HCT116 (cell line): ENCODE measurements around the gene BCL2L15. TPM values are rescaled to one million over a fixed set of nuclear protein-coding genes. Genes with fewer than 3 reads are reported as not detected.

ENCODE experiments used
- ATAC-seq: fragments of 200-7000 bp; cut with Tn5 transposase; 2 replicates; pipeline ENCODE4 v1.9.1; 2020; ENCODE audit warnings: mild to moderate bottlenecking, moderate library complexity
- BruUV-seq: library from RNA; stranded (reverse); fragments of 400-500 nt; replicated peaks from 2 replicates; lab custom pipeline; 2021; lab: Mats Ljungman, UMichigan
- CTCF ChIA-PET: fragments of 300-600 bp; sonication (Branson Sonifier 250); formaldehyde crosslinking; loops from one replicate; lab custom pipeline; 2021; ENCODE audit warnings: antibody characterized with exemption; lab: Charles Lee
- POLR2A ChIA-PET: fragments of 300-600, 350-600 bp; sonication (Branson Sonifier 250); formaldehyde crosslinking; loops from one replicate; lab custom pipeline; 2021; ENCODE audit warnings: antibody characterized with exemption; lab: Charles Lee
- RAD21 ChIA-PET, 2 experiments: fragments of 300-600 bp; sonication (Branson Sonifier 250); formaldehyde crosslinking; loops; one replicate each; lab custom pipeline; 2023; ENCODE audit warnings: low total read pairs in 2 of 2; ENCODE audit not compliant: uncharacterized antibody in 2 of 2, unreplicated experiment in 2 of 2, low non-redundant PET in 1 of 2; lab: Charles Lee
- DNase-seq: peaks from one replicate; pipeline ENCODE4 v3.0.0-alpha.2; 2010; ENCODE audit warnings: low read depth, low spot score
- H2AFZ ChIP-seq: fragments of 200-600 bp; shearing (Covaris generic), sonication (generic); 2 replicates; pipeline ENCODE4 v1.6.1; 2017; ENCODE audit warnings: low read depth, mixed run types, mixed read lengths, antibody characterized with exemption, low read length; ENCODE audit not compliant: poor library complexity, severe bottlenecking
- H3K27ac ChIP-seq: 2 replicates; pipeline ENCODE4 v1.5.1; 2012; ENCODE audit warnings: low read depth, low read length
- H3K27me3 ChIP-seq: fragments of 200-600 bp; sonication (generic); 2 replicates; pipeline ENCODE4 v1.6.1; 2016; ENCODE audit warnings: mixed run types, low read length, mixed read lengths; ENCODE audit not compliant: insufficient read depth
- H3K36me3 ChIP-seq, 2 experiments: fragments of 200-500 bp in 1 of 2; fragments of 200-600 bp in 1 of 2; sonication (Bioruptor generic) in 1 of 2; sonication (generic) in 1 of 2; 2 replicates each; pipeline versions ENCODE4 v1.5.1 to v1.6.1; 2014 to 2016; ENCODE audit warnings: low read length in 2 of 2, inconsistent platforms in 1 of 2, mixed read lengths in 1 of 2, mixed run types in 1 of 2; ENCODE audit not compliant: insufficient read depth in 2 of 2, control insufficient read depth in 1 of 2
- H3K4me1 ChIP-seq, 2 experiments: fragments of 200-600 bp in 1 of 2; sonication (generic) in 1 of 2; 2 replicates each; pipeline versions ENCODE4 v1.5.1 to v1.6.1; 2012 to 2017; ENCODE audit warnings: low read length in 2 of 2, inconsistent platforms in 1 of 2, mild to moderate bottlenecking in 1 of 2, mixed read lengths in 1 of 2, mixed run types in 1 of 2, moderate library complexity in 1 of 2; ENCODE audit not compliant: insufficient read depth in 2 of 2, control insufficient read depth in 1 of 2
- H3K4me2 ChIP-seq: fragments of 200-600 bp; sonication (generic); 2 replicates; pipeline ENCODE4 v1.6.1; 2017; ENCODE audit warnings: mixed run types, low read length, mixed read lengths
- H3K4me3 ChIP-seq, 2 experiments: fragments of 200-600 bp in 1 of 2; sonication (generic) in 1 of 2; replicated peaks in 1 of 2; 2 replicates each; pipeline ENCODE4 v1.5.1; 2011 to 2016; ENCODE audit warnings: low read length in 2 of 2, control low read depth in 1 of 2, low read depth in 1 of 2, mild to moderate bottlenecking in 1 of 2, mixed read lengths in 1 of 2, mixed run types in 1 of 2
- H3K79me2 ChIP-seq: fragments of 200-600 bp; sonication (generic); 2 replicates; pipeline ENCODE4 v1.6.1; 2017; ENCODE audit warnings: mild to moderate bottlenecking, mixed run types, low read length, moderate library complexity, mixed read lengths; ENCODE audit not compliant: insufficient read depth
- H3K9ac ChIP-seq: fragments of 200-600 bp; sonication (generic); 2 replicates; pipeline ENCODE4 v1.6.1; 2016; ENCODE audit warnings: low read length, mixed read lengths
- H3K9me2 ChIP-seq: fragments of 200-600 bp; sonication (generic), shearing (Covaris generic); 2 replicates; pipeline ENCODE4 v1.6.1; 2017; ENCODE audit warnings: mixed run types, mild to moderate bottlenecking, moderate library complexity; ENCODE audit not compliant: insufficient read depth
- H3K9me3 ChIP-seq, 2 experiments: fragments of 200-500 bp in 1 of 2; fragments of 200-600 bp in 1 of 2; sonication (Bioruptor generic) in 1 of 2; sonication (generic) in 1 of 2; 2 replicates each; pipeline ENCODE4 v1.6.1; 2014 to 2017; ENCODE audit warnings: low read length in 2 of 2, mixed read lengths in 2 of 2, inconsistent platforms in 1 of 2, low read depth in 1 of 2, mild to moderate bottlenecking in 1 of 2, mixed run types in 1 of 2, moderate library complexity in 1 of 2; ENCODE audit not compliant: control insufficient read depth in 1 of 2, insufficient read depth in 1 of 2
- H4K20me1 ChIP-seq: fragments of 200-600 bp; sonication (generic), shearing (Covaris generic); 2 replicates; pipeline ENCODE4 v1.6.1; 2017; ENCODE audit warnings: mixed run types, mild to moderate bottlenecking, moderate library complexity; ENCODE audit not compliant: insufficient read depth
- CBX3 ChIP-seq: IDR thresholded peaks from 2 replicates; pipeline ENCODE4 v1.6.1; 2012; ENCODE audit warnings: low read depth
- EZH2 ChIP-seq: fragments of 200-600 bp; sonication (generic); IDR thresholded peaks from 2 replicates; pipeline ENCODE4 v1.6.1; 2017; ENCODE audit warnings: antibody characterized with exemption, mixed run types
- EZH2phosphoT487 ChIP-seq: fragments of 200-600 bp; IDR thresholded peaks from 2 replicates; pipeline ENCODE4 v1.6.1; 2018; ENCODE audit warnings: antibody characterized with exemption, borderline replicate concordance
- FOSL1 ChIP-seq: IDR thresholded peaks from 2 replicates; pipeline ENCODE4 v1.6.1; 2012; ENCODE audit warnings: low read depth
- POLR2A ChIP-seq: IDR thresholded peaks from 2 replicates; pipeline ENCODE4 v1.7.0; 2011; ENCODE audit warnings: borderline replicate concordance; ENCODE audit not compliant: insufficient read depth, insufficient read length; ENCODE audit errors: extremely low read depth
- YY1 ChIP-seq: IDR thresholded peaks from 2 replicates; pipeline ENCODE4 v1.6.1; 2011; ENCODE audit warnings: low read length, low read depth, moderate library complexity, mild to moderate bottlenecking; ENCODE audit not compliant: insufficient replicate concordance; ENCODE audit errors: extremely low read depth
- intact Hi-C: fragments of 100-400 bp; cut with micrococcal nuclease; formaldehyde crosslinking; loops from 2 replicates; pipeline ENCODE4 v1.10.0; 2022
- total RNA-seq: library from RNA; stranded (reverse); gene quantifications from one replicate; pipeline ENCODE4 v1.2.1, GENCODE V29; 2021; ENCODE audit not compliant: unreplicated experiment
- TF ChIP-seq, protein P1 (sequence below): IDR thresholded peaks from 2 replicates; pipeline ENCODE4 v1.6.1; 2011; ENCODE audit warnings: mild to moderate bottlenecking, low read length, moderate library complexity; ENCODE audit not compliant: insufficient replicate concordance; ENCODE audit errors: extremely low read depth
- TF ChIP-seq, protein P2 (sequence below): IDR thresholded peaks from 2 replicates; pipeline ENCODE4 v1.6.1; 2012; ENCODE audit warnings: low read depth
- TF ChIP-seq, protein P3 (sequence below): IDR thresholded peaks from 2 replicates; pipeline ENCODE4 v1.6.1; 2012

BCL2L15 gene
- total RNA-seq, 1 experiment from 2014 or later: 0.54 TPM

DNA sequence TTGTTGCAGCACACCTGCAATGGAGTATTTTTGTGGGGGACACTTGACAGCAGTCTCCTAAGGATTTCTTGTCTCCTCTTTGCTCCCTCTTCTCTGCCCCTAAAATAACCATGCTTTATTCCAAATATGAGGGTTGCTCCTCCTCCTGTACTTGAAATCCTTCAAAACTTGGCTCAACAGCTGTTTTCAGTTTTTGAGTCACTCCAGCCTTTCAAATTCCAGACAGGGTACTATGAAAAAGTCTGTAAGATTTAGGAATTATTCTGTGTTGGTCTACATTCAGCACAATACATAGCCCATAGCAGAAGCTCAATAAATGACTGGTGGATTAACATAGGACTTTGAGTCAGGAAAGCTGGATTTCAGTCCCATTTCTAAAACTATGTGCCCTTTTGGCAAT lies 11.7 kb upstream of the BCL2L15 start:
- ChIA-PET RAD21 (no interaction called here), POLR2A (no interaction called here), CTCF (no interaction called here)
- H3K4me2 ChIP-seq: no peak overlapping the region
- H3K4me1 ChIP-seq: peaks cover 4 to 9% of the 10 kb centered on the region in 2 experiments; a peak in 3 of 4 replicates
- TF ChIP-seq POLR2A (no peak), CBX3 (no peak), YY1 (no peak), EZH2 (no peak), FOSL1 (no peak), EZH2phosphoT487 (no peak)
- TF ChIP-seq, protein P1, sequence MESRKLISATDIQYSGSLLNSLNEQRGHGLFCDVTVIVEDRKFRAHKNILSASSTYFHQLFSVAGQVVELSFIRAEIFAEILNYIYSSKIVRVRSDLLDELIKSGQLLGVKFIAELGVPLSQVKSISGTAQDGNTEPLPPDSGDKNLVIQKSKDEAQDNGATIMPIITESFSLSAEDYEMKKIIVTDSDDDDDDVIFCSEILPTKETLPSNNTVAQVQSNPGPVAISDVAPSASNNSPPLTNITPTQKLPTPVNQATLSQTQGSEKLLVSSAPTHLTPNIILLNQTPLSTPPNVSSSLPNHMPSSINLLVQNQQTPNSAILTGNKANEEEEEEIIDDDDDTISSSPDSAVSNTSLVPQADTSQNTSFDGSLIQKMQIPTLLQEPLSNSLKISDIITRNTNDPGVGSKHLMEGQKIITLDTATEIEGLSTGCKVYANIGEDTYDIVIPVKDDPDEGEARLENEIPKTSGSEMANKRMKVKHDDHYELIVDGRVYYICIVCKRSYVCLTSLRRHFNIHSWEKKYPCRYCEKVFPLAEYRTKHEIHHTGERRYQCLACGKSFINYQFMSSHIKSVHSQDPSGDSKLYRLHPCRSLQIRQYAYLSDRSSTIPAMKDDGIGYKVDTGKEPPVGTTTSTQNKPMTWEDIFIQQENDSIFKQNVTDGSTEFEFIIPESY: no peak
- TF ChIP-seq, protein P2, sequence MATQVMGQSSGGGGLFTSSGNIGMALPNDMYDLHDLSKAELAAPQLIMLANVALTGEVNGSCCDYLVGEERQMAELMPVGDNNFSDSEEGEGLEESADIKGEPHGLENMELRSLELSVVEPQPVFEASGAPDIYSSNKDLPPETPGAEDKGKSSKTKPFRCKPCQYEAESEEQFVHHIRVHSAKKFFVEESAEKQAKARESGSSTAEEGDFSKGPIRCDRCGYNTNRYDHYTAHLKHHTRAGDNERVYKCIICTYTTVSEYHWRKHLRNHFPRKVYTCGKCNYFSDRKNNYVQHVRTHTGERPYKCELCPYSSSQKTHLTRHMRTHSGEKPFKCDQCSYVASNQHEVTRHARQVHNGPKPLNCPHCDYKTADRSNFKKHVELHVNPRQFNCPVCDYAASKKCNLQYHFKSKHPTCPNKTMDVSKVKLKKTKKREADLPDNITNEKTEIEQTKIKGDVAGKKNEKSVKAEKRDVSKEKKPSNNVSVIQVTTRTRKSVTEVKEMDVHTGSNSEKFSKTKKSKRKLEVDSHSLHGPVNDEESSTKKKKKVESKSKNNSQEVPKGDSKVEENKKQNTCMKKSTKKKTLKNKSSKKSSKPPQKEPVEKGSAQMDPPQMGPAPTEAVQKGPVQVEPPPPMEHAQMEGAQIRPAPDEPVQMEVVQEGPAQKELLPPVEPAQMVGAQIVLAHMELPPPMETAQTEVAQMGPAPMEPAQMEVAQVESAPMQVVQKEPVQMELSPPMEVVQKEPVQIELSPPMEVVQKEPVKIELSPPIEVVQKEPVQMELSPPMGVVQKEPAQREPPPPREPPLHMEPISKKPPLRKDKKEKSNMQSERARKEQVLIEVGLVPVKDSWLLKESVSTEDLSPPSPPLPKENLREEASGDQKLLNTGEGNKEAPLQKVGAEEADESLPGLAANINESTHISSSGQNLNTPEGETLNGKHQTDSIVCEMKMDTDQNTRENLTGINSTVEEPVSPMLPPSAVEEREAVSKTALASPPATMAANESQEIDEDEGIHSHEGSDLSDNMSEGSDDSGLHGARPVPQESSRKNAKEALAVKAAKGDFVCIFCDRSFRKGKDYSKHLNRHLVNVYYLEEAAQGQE: no peak
- TF ChIP-seq, protein P3, sequence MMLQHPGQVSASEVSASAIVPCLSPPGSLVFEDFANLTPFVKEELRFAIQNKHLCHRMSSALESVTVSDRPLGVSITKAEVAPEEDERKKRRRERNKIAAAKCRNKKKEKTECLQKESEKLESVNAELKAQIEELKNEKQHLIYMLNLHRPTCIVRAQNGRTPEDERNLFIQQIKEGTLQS: no peak
- no peak for DNase-seq
- ATAC-seq: no peak
- H3K36me3 ChIP-seq: peaks cover 8 to 13% of the 10 kb centered on the region in 2 experiments; a peak in 1 of 4 replicates
- no peak overlapping the region for H3K27ac ChIP-seq
- no peaks in the 10 kb centered on the region for H3K9me2 ChIP-seq
- no peak overlapping the region for H3K4me3 ChIP-seq
- H4K20me1 ChIP-seq: no peaks in the 10 kb centered on the region
- no peaks in the 10 kb centered on the region for H3K9me3 ChIP-seq
- H2AFZ ChIP-seq: no peak overlapping the region
- H3K27me3 ChIP-seq: no peaks in the 10 kb centered on the region
- no TSS peak for BruUV-seq
- intact Hi-C loops: no loop called here
- no peak overlapping the region for H3K9ac ChIP-seq
- peaks cover 8% of the 10 kb centered on the region for H3K79me2 ChIP-seq
